ENCODE results near the gene CD300H. TPM values are rescaled to one million over a fixed set of nuclear protein-coding genes. Genes with fewer than 3 reads are reported as not detected.
"Not testable (repeated sequence)": the region's sequence is repeated elsewhere in the genome, so short reads cannot be mapped to it uniquely, and the experiment has no call there.

The CD300H gene
- total RNA-seq, 1 donor from 2014 or later = not detected

DNA sequence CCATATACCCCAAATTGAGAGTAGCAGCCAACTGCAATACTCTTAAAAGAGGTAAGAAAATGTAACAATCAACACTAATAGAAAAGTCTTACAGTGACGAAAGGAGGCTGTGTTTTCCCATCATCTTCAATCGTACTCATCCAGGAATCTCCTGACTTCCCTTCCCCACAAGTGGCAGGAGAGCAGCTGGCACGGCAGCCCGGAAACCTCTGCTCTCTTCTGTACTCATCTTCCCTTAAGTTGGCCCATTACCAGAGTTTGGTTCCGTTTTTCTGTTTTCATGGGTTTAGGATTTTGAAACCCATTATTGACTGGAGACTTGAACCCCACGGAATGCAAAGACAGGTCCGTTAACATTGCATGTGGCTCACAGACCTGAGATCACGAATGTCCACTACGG is 11.7 kb upstream of the CD300H start:
- Mint-ChIP-seq H3K9me3 (ENCODE audit: low read depth) (no peaks in the 10 kb centered on the region), H3K27ac (ENCODE audit: unreplicated experiment) (no peak overlapping the region)

DNA sequence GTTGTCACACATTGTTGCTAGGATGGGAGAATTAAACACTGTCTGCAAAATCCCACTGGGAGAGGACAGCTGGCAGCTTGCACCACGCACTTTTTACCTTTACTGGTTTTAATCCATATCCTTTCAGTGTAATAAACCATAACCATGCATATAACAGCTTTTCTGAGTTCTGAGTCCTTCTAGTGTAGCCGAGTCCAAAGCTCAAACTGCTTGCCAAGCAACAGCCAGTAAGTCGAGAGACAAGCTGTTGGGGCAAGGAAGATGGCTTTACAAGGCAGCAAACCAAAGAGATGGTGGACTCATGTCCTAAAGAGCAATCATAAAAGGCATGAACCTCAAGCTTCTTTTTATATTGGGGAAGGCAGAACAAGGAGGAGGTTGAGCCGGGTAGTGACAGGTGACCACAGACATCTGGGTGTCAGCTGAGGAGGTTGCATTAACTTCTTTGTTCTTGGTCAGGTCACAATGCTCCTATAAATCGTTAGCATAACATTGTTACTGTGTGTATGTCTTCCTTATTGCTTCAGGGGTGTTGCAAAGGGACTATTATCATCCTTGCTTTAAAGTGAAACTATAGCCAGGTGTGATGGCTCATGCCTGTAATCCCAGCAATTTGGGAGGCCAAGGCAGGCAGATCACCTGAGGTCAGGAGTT is 7.3 kb upstream of the CD300H start:
- Mint-ChIP-seq H3K27ac (ENCODE audit: unreplicated experiment) (no peak overlapping the region), H3K9me3 (ENCODE audit: low read depth) (peaks cover 4% of the 10 kb centered on the region), H3K36me3 (ENCODE audit: low read depth) (no peaks in the 10 kb centered on the region), H3K4me1 (ENCODE audit: low read depth) (peaks cover 8% of the 10 kb centered on the region), H3K4me3 (ENCODE audit: unreplicated experiment) (no peak overlapping the region), H3K27me3 (ENCODE audit: low read depth) (peaks cover 21% of the 10 kb centered on the region)
- no peak for TF ChIP-seq CTCF (IDR thresholded peaks at IDR 0.05)
- no peak for DNase-seq (ENCODE audit: low spot score)

More for the DNA sequence above, 11.7 kb upstream of the CD300H start:
- H3K4me1 Mint-ChIP-seq (ENCODE audit: low read depth) = no peaks in the 10 kb centered on the region
- DNase-seq (ENCODE audit: low spot score) = no peak
- H3K27me3 Mint-ChIP-seq (ENCODE audit: low read depth) = peaks cover 21% of the 10 kb centered on the region
- H3K36me3 Mint-ChIP-seq (ENCODE audit: low read depth) = no peaks in the 10 kb centered on the region
- no peak for TF ChIP-seq CTCF (IDR thresholded peaks at IDR 0.05)
- no peak overlapping the region for H3K4me3 Mint-ChIP-seq (ENCODE audit: unreplicated experiment)

DNA sequence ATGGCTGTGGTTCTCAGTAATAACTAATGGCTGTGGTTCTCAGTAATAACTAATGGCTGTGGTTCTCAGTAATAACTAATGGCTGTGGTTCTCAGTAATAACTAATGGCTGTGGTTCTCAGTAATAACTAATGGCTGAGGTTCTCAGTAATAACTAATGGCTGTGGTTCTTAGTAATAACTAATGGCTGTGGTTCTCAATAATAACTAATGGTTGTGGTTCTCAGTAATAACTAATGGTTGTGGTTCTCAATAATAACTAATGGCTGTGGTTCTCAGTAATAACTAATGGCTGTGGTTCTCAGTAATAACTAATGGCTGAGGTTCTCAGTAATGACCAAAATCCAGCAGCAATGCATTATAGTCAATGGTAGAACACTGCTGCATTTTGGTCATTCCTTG is 6.3 kb upstream of the CD300H start:
- H3K4me1 Mint-ChIP-seq (ENCODE audit: low read depth) = peaks cover 18% of the 10 kb centered on the region
- H3K36me3 Mint-ChIP-seq (ENCODE audit: low read depth); H3K27ac Mint-ChIP-seq (ENCODE audit: unreplicated experiment); H3K4me3 Mint-ChIP-seq (ENCODE audit: unreplicated experiment); H3K9me3 Mint-ChIP-seq (ENCODE audit: low read depth); DNase-seq (ENCODE audit: low spot score): not testable (repeated sequence)
- H3K27me3 Mint-ChIP-seq (ENCODE audit: low read depth) = peaks cover 21% of the 10 kb centered on the region

- Mint-ChIP-seq H3K4me1 (ENCODE audit: low read depth) (peaks cover 22% of the 10 kb centered on the region), H3K9me3 (ENCODE audit: low read depth) (peaks cover 4% of the 10 kb centered on the region), H3K27me3 (ENCODE audit: low read depth) (peaks cover 21% of the 10 kb centered on the region), H3K36me3 (ENCODE audit: low read depth) (no peaks in the 10 kb centered on the region), H3K4me3 (ENCODE audit: unreplicated experiment) (no peak overlapping the region), H3K27ac (ENCODE audit: unreplicated experiment) (no peak overlapping the region)
- no peak for DNase-seq (ENCODE audit: low spot score)
- no peak for TF ChIP-seq CTCF (IDR thresholded peaks at IDR 0.05)
Observed at GRCh38 chr17:74573169-74573568, 5.9 kb upstream of the CD300H start.

DNA sequence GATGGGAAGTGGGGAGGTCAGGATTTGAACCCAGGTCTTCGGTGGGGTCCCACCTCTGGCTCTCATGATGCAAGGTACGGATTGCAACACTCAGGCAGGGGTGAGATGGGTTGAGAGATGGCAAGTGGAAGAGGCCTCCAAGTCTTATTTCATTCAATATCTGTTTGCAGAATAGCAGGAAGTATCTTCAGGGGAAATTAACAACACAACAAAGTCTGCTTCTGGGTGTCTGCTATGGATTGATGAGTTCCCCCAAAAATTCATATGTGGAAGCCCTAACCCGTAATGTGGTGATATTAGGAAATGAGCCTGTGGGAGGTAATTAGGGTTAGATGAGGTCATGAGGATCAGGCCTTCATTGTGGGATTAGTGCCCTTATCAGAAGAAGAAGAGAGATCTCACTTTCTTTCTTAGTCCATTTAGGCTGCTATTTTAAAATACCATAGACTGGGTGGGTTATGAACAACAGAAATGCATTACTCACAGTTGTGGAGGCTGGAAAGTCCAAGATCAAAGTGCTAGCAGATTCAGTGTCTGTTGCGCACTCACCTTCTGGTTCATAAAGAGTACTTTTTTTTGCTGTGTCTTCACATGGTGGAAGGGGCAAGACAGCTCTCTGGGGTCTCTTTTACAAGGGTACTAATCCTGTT is 4.4 kb upstream of the CD300H start:
- TF ChIP-seq CTCF (IDR thresholded peaks at IDR 0.05) = no peak
- H3K4me1 Mint-ChIP-seq (ENCODE audit: low read depth) = peaks cover 24% of the 10 kb centered on the region
- H3K4me3 Mint-ChIP-seq (ENCODE audit: unreplicated experiment) = no peak overlapping the region
- H3K27ac Mint-ChIP-seq (ENCODE audit: unreplicated experiment) = no peak overlapping the region
- DNase-seq (ENCODE audit: low spot score) = no peak
- no peaks in the 10 kb centered on the region for H3K36me3 Mint-ChIP-seq (ENCODE audit: low read depth)
- peaks cover 4% of the 10 kb centered on the region for H3K9me3 Mint-ChIP-seq (ENCODE audit: low read depth)
- H3K27me3 Mint-ChIP-seq (ENCODE audit: low read depth) = peaks cover 17% of the 10 kb centered on the region
